Activated T-cell treated with anti-CD3 and anti-CD28 coated beads for 4 hours (primary cell): ENCODE data around the gene UBE2B.

Experiments used
- DNase-seq: peaks from one replicate; pipeline ENCODE4 v3.0.0-alpha.2; 2020

Gene UBE2B

GRCh38 chr5:134438721-134439123 lies 67.4 kb downstream of the UBE2B start:
- no peak for DNase-seq

GRCh38 chr5:134439210-134439654 lies 67.9 kb downstream of the UBE2B start:
- no peak for DNase-seq

GRCh38 chr5:134440201-134440755 lies 68.9 kb downstream of the UBE2B start:
- DNase-seq, result no peak
